Fibroblast of the conjunctiva (primary cell): Measurements from ENCODE around the gene NAA80.
A peak's percentile ranks its signal among the peaks of the same experiment; 100 is the strongest.
"Not testable (repeated sequence)": the region's sequence is repeated elsewhere in the genome, so short reads cannot be mapped to it uniquely, and the experiment has no call there.

ENCODE experiments used
- DNase-seq: peaks from one replicate; pipeline ENCODE4 v3.0.0-alpha.2; 2010; ENCODE audit warnings: low read depth

Gene NAA80

GRCh38 chr3:50289130-50289529 lies 10.1 kb downstream of the NAA80 start:
- no peak for DNase-seq

- DNase-seq, result no peak
These were observed 10.7 kb downstream of the NAA80 start for GRCh38 chr3:50288387-50289007.

- DNase-seq, result no peak
These were observed 11.9 kb downstream of the NAA80 start for GRCh38 chr3:50287262-50287661.

GRCh38 chr3:50286322-50287227 lies 12.6 kb downstream of the NAA80 start:
- no peak for DNase-seq

- not testable (repeated sequence) for DNase-seq
These were observed 15.1 kb downstream of the NAA80 start for GRCh38 chr3:50284121-50284520.

- DNase-seq, result no peak
These were observed 19.8 kb downstream of the NAA80 start for GRCh38 chr3:50279255-50280016.

GRCh38 chr3:50278880-50279224 lies 20.4 kb downstream of the NAA80 start, which contains the start of gene LSMEM2:
TSS of gene LSMEM2 (plus strand) at chr3:50279087. CDS start at chr3:50279114, 27 bp downstream.
- DNase-seq, result no peak

- no peak for DNase-seq
These were observed 20.9 kb downstream of the NAA80 start for GRCh38 chr3:50278123-50278879.

- no peak for DNase-seq
These were observed 22.5 kb downstream of the NAA80 start for GRCh38 chr3:50276762-50277101.

GRCh38 chr3:50275996-50276761 lies 23.0 kb downstream of the NAA80 start:
- DNase-seq, result no peak

- no peak for DNase-seq
These were observed 23.8 kb downstream of the NAA80 start for GRCh38 chr3:50275141-50275995.

GRCh38 chr3:50274371-50275104 lies 24.7 kb downstream of the NAA80 start:
- no peak for DNase-seq

GRCh38 chr3:50273689-50274065 lies 25.5 kb downstream of the NAA80 start:
- no peak for DNase-seq

- peak; percentile 40 for DNase-seq
These were observed 26.1 kb downstream of the NAA80 start for GRCh38 chr3:50272911-50273688.

- DNase-seq, result not testable (repeated sequence)
These were observed 26.7 kb downstream of the NAA80 start for GRCh38 chr3:50272538-50272910.

GRCh38 chr3:50271314-50271936 lies 27.8 kb downstream of the NAA80 start:
- DNase-seq, result no peak

GRCh38 chr3:50270422-50271224 lies 28.6 kb downstream of the NAA80 start:
- no peak for DNase-seq
